Subcutaneous adipose tissue (tissue), 4 donors: ENCODE data around the gene CLEC18B. TPM values are rescaled to one million over a fixed set of nuclear protein-coding genes. Genes with fewer than 3 reads are reported as not detected.

Experiments
- CTCF ChIP-seq: fragments of 450-650 bp; IDR thresholded peaks from one replicate; pipeline ENCODE4 v1.5.1; 2016; ENCODE audit warnings: low read depth, mild to moderate bottlenecking, control low read depth, antibody characterized with exemption, moderate library complexity
- total RNA-seq, 4 donors: library from RNA; depleted of rRNA; stranded (reverse); fragments of >200 nt; gene quantifications; one replicate each; pipeline ENCODE4 v1.1.0, GENCODE V29; 2016

Gene CLEC18B
- total RNA-seq, 4 donors from 2014 or later, result 0.51 TPM; not detected in 3

- TF ChIP-seq CTCF, result no peak
Observed at GRCh38 chr16:74451951-74452758, 30.9 kb upstream of the CLEC18B start.

- no peak for TF ChIP-seq CTCF
Observed at GRCh38 chr16:74450967-74451760, 29.9 kb upstream of the CLEC18B start.

GRCh38 chr16:74450236-74450635 is 29.0 kb upstream of the CLEC18B start:
- no peak for TF ChIP-seq CTCF

GRCh38 chr16:74449470-74449869 is 28.2 kb upstream of the CLEC18B start:
- TF ChIP-seq CTCF, result no peak

- TF ChIP-seq CTCF, result no peak
Observed at GRCh38 chr16:74448990-74449389, 27.7 kb upstream of the CLEC18B start.

- no peak for TF ChIP-seq CTCF
Observed at GRCh38 chr16:74447578-74447977, 26.3 kb upstream of the CLEC18B start.

- TF ChIP-seq CTCF, result no peak
Observed at GRCh38 chr16:74446866-74447265, 25.6 kb upstream of the CLEC18B start.
